HepG2 (cell line): ENCODE measurements around the gene MARK2. TPM values are rescaled to one million over a fixed set of nuclear protein-coding genes. Genes with fewer than 3 reads are reported as not detected.

Source experiments
- CC2D1A ChIP-seq: sonication (generic); formaldehyde crosslinking; IDR thresholded peaks from 2 replicates; pipeline ENCODE4 v1.8.1; 2023; ENCODE audit warnings: mild to moderate bottlenecking, missing genetic modification reagents
- HNF1B ChIP-seq: sonication (generic); formaldehyde crosslinking; IDR thresholded peaks from 2 replicates; pipeline ENCODE4 v1.5.1; 2020; ENCODE audit warnings: mild to moderate bottlenecking, moderate library complexity, missing genetic modification reagents
- IKZF5 ChIP-seq: IDR thresholded peaks from 2 replicates; pipeline ENCODE4 v1.6.1; 2018; ENCODE audit warnings: missing genetic modification reagents, mild to moderate bottlenecking, missing compliant biosample characterization
- MTA3 ChIP-seq: sonication (generic); formaldehyde crosslinking; IDR thresholded peaks from 2 replicates; pipeline ENCODE4 v1.4.0; 2020; ENCODE audit warnings: missing genetic modification reagents
- NFRKB ChIP-seq: fragments of 450-650 bp; IDR thresholded peaks from 2 replicates; pipeline ENCODE4 v1.6.1; 2017
- SNAPC4 ChIP-seq: sonication (generic); formaldehyde crosslinking; IDR thresholded peaks from 2 replicates; pipeline ENCODE4 v1.4.0; 2020; ENCODE audit warnings: mild to moderate bottlenecking, missing genetic modification reagents
- TAF1 ChIP-seq: sonication (generic); formaldehyde crosslinking; IDR thresholded peaks from 2 replicates; pipeline ENCODE4 v1.4.0; 2020; ENCODE audit warnings: missing genetic modification reagents
- TRAFD1 ChIP-seq: sonication (generic); formaldehyde crosslinking; IDR thresholded peaks from 2 replicates; pipeline ENCODE4 v1.5.1; 2020; ENCODE audit warnings: missing genetic modification reagents, mild to moderate bottlenecking, borderline replicate concordance
- ZNF362 ChIP-seq: sonication (generic); formaldehyde crosslinking; IDR thresholded peaks from 2 replicates; pipeline ENCODE4 v1.4.0; 2020; ENCODE audit warnings: missing genetic modification reagents, mild to moderate bottlenecking, borderline replicate concordance
- ZNF367 ChIP-seq: sonication (generic); formaldehyde crosslinking; IDR thresholded peaks from 2 replicates; pipeline ENCODE4 v1.4.0; 2020; ENCODE audit warnings: missing genetic modification reagents, borderline replicate concordance
- ZNF547 ChIP-seq: sonication (generic); formaldehyde crosslinking; IDR thresholded peaks from 2 replicates; pipeline ENCODE4 v1.5.1; 2020; ENCODE audit warnings: mild to moderate bottlenecking, missing genetic modification reagents
- ZNF577 ChIP-seq: sonication (generic); formaldehyde crosslinking; IDR thresholded peaks from 2 replicates; pipeline ENCODE4 v1.4.0; 2020; ENCODE audit warnings: mild to moderate bottlenecking, low read depth, missing genetic modification reagents, borderline replicate concordance
- ZSCAN12 ChIP-seq: sonication (generic); formaldehyde crosslinking; IDR thresholded peaks from 2 replicates; pipeline ENCODE4 v1.9.0; 2021; ENCODE audit warnings: mild to moderate bottlenecking, missing genetic modification reagents
- ZXDC ChIP-seq: sonication (generic); formaldehyde crosslinking; IDR thresholded peaks from 2 replicates; pipeline ENCODE4 v1.5.0; 2020; ENCODE audit warnings: mild to moderate bottlenecking, missing genetic modification reagents
- polyA plus RNA-seq, 8 experiments: library from polyadenylated mRNA; depleted of rRNA in 3 of 8; stranded (reverse) in 7 of 8; unstranded in 1 of 8; fragments of >200 nt; fragmentation: Illumina TruSeq in 4 of 8; extraction: Trizol in 4 of 8; gene quantifications; 2 replicates each; pipeline versions ENCODE4 v1.2.1 to v1.2.3, GENCODE V29; 2011 to 2016; ENCODE audit warnings: low read depth in 4 of 8, missing spikeins in 1 of 8, mixed read lengths in 1 of 8; ENCODE audit not compliant: insufficient read depth in 1 of 8
- total RNA-seq, 5 experiments: library from RNA; depleted of rRNA; stranded (reverse); fragments of >200 nt; fragmentation: Illumina TruSeq; extraction: Trizol; gene quantifications; 2 replicates each; pipeline ENCODE4 v1.2.3, GENCODE V29; 2016; ENCODE audit warnings: low read depth in 1 of 5

The MARK2 gene
- total and polyA plus RNA-seq, 2 of the 13 experiments (the other 11 are each of a cell fraction or from before 2014, with no cell fraction given) = 13.5 to 13.9 TPM

GRCh38 chr11:63920126-63920938, 81.4 kb downstream of the MARK2 start (continued):
- 0 out of 2 replicates have a peak, but pooled peaks have one; percentile 31 for TF ChIP-seq ZNF362
- no peak for TF ChIP-seq MTA3 (CRISPR knock-in tag)
- TF ChIP-seq ZNF577 (CRISPR knock-in tag) = no peak
- TF ChIP-seq TAF1 (CRISPR knock-in tag) = peak; percentile 43; the same call in 1 of the 2 replicates
- TF ChIP-seq ZSCAN12 (CRISPR knock-in tag) = no peak
- no peak for TF ChIP-seq ZXDC
- peak; percentile 32; the same call in 1 of the 2 replicates for TF ChIP-seq SNAPC4
- TF ChIP-seq CC2D1A = no peak
- TF ChIP-seq TRAFD1 (CRISPR knock-in tag) = no peak
- TF ChIP-seq IKZF5 (CRISPR knock-in tag) = no peak
- TF ChIP-seq HNF1B (CRISPR knock-in tag) = peak; percentile 43; the same call in 1 of the 2 replicates
- no peak for TF ChIP-seq ZNF367 (CRISPR knock-in tag)
- TF ChIP-seq ZNF547 (CRISPR knock-in tag) = no peak; the same call in 1 of the 2 replicates
- no peak for TF ChIP-seq NFRKB
